ENCODE data around the gene ZNRF1. TPM values are rescaled to one million over a fixed set of nuclear protein-coding genes. Genes with fewer than 3 reads are reported as not detected.

Gene ZNRF1
- total and polyA plus RNA-seq, 2 of the 13 experiments (the other 11 are each of a cell fraction or from before 2014, with no cell fraction given) = 43.9 to 58.7 TPM

GRCh38 chr16:75116081-75116910 is 117.5 kb downstream of the ZNRF1 start, which contains the start of gene LDHD (continued):
- TF ChIP-seq ZNF543 (CRISPR knock-in tag; IDR thresholded peaks at IDR 0.05) = peak; percentile 58; the same call in 1 of the 2 replicates
- TF ChIP-seq ZNF574 (CRISPR knock-in tag; IDR thresholded peaks at IDR 0.05) = peak; percentile 70
- no peak for TF ChIP-seq NPAS2 (CRISPR knock-in tag; IDR thresholded peaks at IDR 0.05; ENCODE audit: borderline replicate concordance)
- peak; percentile 48; the same call in 1 of the 2 replicates for TF ChIP-seq ZNF83 (CRISPR knock-in tag; IDR thresholded peaks at IDR 0.05; ENCODE audit: borderline replicate concordance)
- peak; percentile 65; the same call in 1 of the 2 replicates for TF ChIP-seq ZNF33B (CRISPR knock-in tag; IDR thresholded peaks at IDR 0.05)
- TF ChIP-seq ZNF350 (CRISPR knock-in tag; IDR thresholded peaks at IDR 0.05; ENCODE audit: borderline replicate concordance, low read depth) = peak; percentile 84; the same call in 1 of the 2 replicates
- peak; percentile 59; the same call in 1 of the 2 replicates for TF ChIP-seq ZNF318 (CRISPR knock-in tag; IDR thresholded peaks at IDR 0.05)
- TF ChIP-seq NFIC (IDR thresholded peaks at IDR 0.05; ENCODE audit: low read length) = no peak
- TF ChIP-seq CHD4 (IDR thresholded peaks at IDR 0.05; ENCODE audit: borderline replicate concordance, low read length) = peak; percentile 47; the same call in 1 of the 2 replicates
- peak; percentile 70; the same call in 1 of the 2 replicates for TF ChIP-seq CBX5 (CRISPR knock-in tag; IDR thresholded peaks at IDR 0.05; ENCODE audit: borderline replicate concordance)
- no peak for TF ChIP-seq TAF15 (IDR thresholded peaks at IDR 0.05; ENCODE audit: low read depth, low read length, poor library complexity, severe bottlenecking)
- TF ChIP-seq KDM4B (CRISPR knock-in tag; IDR thresholded peaks at IDR 0.05) = peak; percentile 38; the same call in 1 of the 2 replicates
- TF ChIP-seq TOPORS (CRISPR knock-in tag; IDR thresholded peaks at IDR 0.05) = peak; percentile 19; the same call in 1 of the 2 replicates
- TF ChIP-seq RFX5 (IDR thresholded peaks at IDR 0.05; ENCODE audit: low read depth, low read length) = peak; percentile 65; the same call in 1 of the 2 replicates
- TF ChIP-seq ZMAT3 (CRISPR knock-in tag; conservative IDR thresholded peaks at IDR 0.05) = 0 out of 2 replicates have a peak, but pooled peaks have one; percentile 50
- 0 out of 2 replicates have a peak, but pooled peaks have one; percentile 47 for TF ChIP-seq KDM1A (CRISPR knock-in tag; IDR thresholded peaks at IDR 0.05)
- peak; percentile 60 for TF ChIP-seq TGIF2 (CRISPR knock-in tag; IDR thresholded peaks at IDR 0.05)

All from HepG2 (cell line).